ENCODE measurements around the gene NT5DC1.

DNA sequence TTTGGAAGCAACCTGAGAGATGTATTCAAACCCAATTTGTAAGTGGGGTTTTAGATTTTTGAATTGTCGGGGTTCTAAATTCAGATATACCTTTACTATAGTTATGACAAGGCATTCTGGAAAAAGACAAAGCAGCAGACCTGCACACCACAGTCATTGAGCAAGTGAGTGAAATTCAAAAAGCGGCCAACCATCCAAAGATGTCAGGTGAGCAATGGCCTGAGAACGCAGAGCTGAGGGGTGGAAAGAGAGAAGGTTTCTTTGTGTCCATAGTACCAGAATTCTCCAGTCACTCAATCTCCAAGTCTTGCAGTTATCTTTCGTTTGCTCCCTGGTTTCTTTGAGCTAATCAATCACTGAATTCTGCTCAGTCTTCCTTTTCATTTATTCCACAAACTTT, 38.2 kb upstream of the NT5DC1 start:
- TF ChIP-seq, protein P1, sequence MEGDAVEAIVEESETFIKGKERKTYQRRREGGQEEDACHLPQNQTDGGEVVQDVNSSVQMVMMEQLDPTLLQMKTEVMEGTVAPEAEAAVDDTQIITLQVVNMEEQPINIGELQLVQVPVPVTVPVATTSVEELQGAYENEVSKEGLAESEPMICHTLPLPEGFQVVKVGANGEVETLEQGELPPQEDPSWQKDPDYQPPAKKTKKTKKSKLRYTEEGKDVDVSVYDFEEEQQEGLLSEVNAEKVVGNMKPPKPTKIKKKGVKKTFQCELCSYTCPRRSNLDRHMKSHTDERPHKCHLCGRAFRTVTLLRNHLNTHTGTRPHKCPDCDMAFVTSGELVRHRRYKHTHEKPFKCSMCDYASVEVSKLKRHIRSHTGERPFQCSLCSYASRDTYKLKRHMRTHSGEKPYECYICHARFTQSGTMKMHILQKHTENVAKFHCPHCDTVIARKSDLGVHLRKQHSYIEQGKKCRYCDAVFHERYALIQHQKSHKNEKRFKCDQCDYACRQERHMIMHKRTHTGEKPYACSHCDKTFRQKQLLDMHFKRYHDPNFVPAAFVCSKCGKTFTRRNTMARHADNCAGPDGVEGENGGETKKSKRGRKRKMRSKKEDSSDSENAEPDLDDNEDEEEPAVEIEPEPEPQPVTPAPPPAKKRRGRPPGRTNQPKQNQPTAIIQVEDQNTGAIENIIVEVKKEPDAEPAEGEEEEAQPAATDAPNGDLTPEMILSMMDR (IDR thresholded peaks at IDR 0.05; ENCODE audit: borderline replicate concordance, extremely low read depth, low read length, poor library complexity, severe bottlenecking), result no peak
- no peak for TF ChIP-seq EZH2 (IDR thresholded peaks at IDR 0.05; ENCODE audit: borderline replicate concordance, low read depth, low read length, severe bottlenecking)
